Pancreas (tissue), 10 donors: ENCODE measurements around the gene ERICH6B. TPM values are rescaled to one million over a fixed set of nuclear protein-coding genes. Genes with fewer than 3 reads are reported as not detected.
A peak's percentile ranks its signal among the peaks of the same experiment; 100 is the strongest.
"Not testable (repeated sequence)": the region's sequence is repeated elsewhere in the genome, so short reads cannot be mapped to it uniquely, and the experiment has no call there.

Experiments
- ATAC-seq, 4 donors: fragments of 200-7000 bp; cut with Tn5 transposase; one replicate each; pipeline versions ENCODE4 v1.8.0 to v1.9.1; 2020; ENCODE audit warnings: mild to moderate bottlenecking in 4 of 4, moderate library complexity in 4 of 4
- DNase-seq, 6 donors: peaks; one replicate each; pipeline ENCODE4 v3.0.0-alpha.2; 2020
- FAIRE-seq: peaks from 2 replicates; lab custom pipeline; 2012; peaks lifted over from hg19 to GRCh38; lab: Jason Lieb, UNC
- H3K27ac ChIP-seq, 4 donors: fragments of 200-600 bp; sonication (generic); 1 replicate in 3 of 4; 2 replicates in 1 of 4; pipeline versions ENCODE4 v1.5.0 to v1.8.0; 2020
- H3K27me3 ChIP-seq, 4 donors: fragments of 200-600 bp; one replicate each; pipeline ENCODE4 v1.8.0; 2021
- H3K36me3 ChIP-seq, 3 donors: fragments of 200-600 bp; sonication (generic) in 1 of 3; one replicate each; pipeline versions ENCODE4 v1.5.0 to v1.8.0; 2020 to 2021
- H3K4me1 ChIP-seq, 3 donors: fragments of 200-600 bp; one replicate each; pipeline ENCODE4 v1.8.0; 2021
- H3K4me3 ChIP-seq, 4 donors: fragments of 200-600 bp; sonication (generic) in 2 of 4; one replicate each; pipeline versions ENCODE4 v1.5.0 to v1.8.0; 2020 to 2021
- H3K9me3 ChIP-seq, 4 donors: fragments of 200-600 bp; one replicate each; pipeline ENCODE4 v1.8.0; 2021
- WGBS, 2 donors: extraction: QIAGEN DNeasy Blood & Tissue Kit; methylation state at CpG; one replicate each; pipeline ENCODE4 v1.1.7; 2013; 5-methylcytosine and 5-hydroxymethylcytosine counted together
- intact Hi-C, 3 donors: fragments of 100-400 bp; cut with DNase I; formaldehyde crosslinking; loops; one replicate each; pipeline versions ENCODE4 v1.11.1 to v1.14.2; 2022
- polyA plus RNA-seq, 2 donors: library from polyadenylated mRNA; stranded (reverse); fragments of 200-250 nt; gene quantifications; one replicate each; pipeline ENCODE4 v1.2.3, GENCODE V29; 2013
- total RNA-seq, 6 donors: library from RNA; stranded (reverse); fragmentation: NEBNext Ultra II Directional in 4 of 6; extraction: Animal tissue kit (Norgen Biotek cat#: 25700) in 4 of 6; gene quantifications; one replicate each; pipeline versions ENCODE4 v1.2.1 to v1.2.4, GENCODE V29; 2021 to 2023
- TF ChIP-seq, protein P1 (sequence below), 4 donors: fragments of 200-600 bp; sonication (generic) in 3 of 4; IDR thresholded peaks; one replicate each; pipeline versions ENCODE4 v1.5.0 to v1.8.0; 2021; ENCODE audit warnings: antibody characterized with exemption in 4 of 4
- donor health status: healthy with polysubstance abuse.
- donor health status: DM: no; HTN: no; CAD: no; lungs with moderate emphysema.
- donor health status: DM: no; HTN: no; CAD: no.
- donor health status: control.
- donor health status: control.
- donor health status: Bipolar disorder and iron deficiency.
- donor health status: DM: yes; HTN: yes; CAD: no.
- donor health status: DM: no; HTN: no; CAD: no.
- donor health status: DM: no; HTN: no; CAD: no.
- donor health status: DM: yes; HTN: yes; CAD: no.

The ERICH6B gene
- total RNA-seq (not detected), polyA plus RNA-seq (not detected)

DNA sequence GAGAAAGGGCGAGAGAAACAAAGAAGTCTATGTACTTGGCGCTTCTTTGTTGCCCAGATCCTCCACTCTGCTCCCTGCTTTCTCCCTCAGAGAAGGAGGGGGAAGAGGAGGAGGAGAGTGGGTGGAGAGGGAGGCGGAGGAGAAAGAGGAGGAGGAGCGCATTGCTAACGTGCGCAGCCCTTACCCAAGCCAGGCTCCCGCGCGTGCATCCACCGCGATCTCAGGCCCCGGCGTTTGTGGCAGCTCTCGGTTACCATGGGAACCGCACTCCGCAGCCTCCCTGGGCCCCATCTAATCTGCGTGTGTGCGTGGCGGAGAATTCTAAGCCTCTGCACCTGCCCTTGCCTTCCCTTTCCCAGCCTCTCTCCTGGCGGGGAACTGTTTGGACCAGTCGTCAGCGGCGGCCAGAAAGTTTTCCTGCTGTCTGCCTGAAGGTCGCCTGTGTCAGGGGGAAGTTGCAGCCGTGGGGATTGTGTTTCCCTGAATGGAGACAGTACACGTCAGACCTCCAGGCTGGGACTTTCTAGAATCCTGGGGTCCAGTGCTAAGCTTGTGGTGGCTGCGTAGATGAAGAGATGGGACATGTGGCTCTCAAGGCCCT lies at the start of gene ERICH6B:
ERICH6B (minus strand) TSS at position 239 of the 601 bp plus-strand sequence. CDS start 18,734 bp downstream, outside the sequence.
- Histone ChIP-seq H3K9me3 (no peaks in the 10 kb centered on the region), H3K4me1 (no peaks in the 10 kb centered on the region), H3K36me3 (no peaks in the 10 kb centered on the region), H3K4me3 (no peak within 1 kb of the TSS), H3K27ac (no peak within 1 kb of the TSS), H3K27me3 (peaks cover 0 to 4% (median 0%) of the 10 kb centered on the region in 4 donors)
- FAIRE-seq (no peak), DNase-seq (peak in 2 of 6 donors; percentile 21 to 39), ATAC-seq (peak in 3 of 4 donors; percentile 54 to 83 (median 68))
- 6 to 9% methylated on average over 18 to 27 of the region's 27 CpGs for WGBS, 2 donors
- TF ChIP-seq, protein P1, sequence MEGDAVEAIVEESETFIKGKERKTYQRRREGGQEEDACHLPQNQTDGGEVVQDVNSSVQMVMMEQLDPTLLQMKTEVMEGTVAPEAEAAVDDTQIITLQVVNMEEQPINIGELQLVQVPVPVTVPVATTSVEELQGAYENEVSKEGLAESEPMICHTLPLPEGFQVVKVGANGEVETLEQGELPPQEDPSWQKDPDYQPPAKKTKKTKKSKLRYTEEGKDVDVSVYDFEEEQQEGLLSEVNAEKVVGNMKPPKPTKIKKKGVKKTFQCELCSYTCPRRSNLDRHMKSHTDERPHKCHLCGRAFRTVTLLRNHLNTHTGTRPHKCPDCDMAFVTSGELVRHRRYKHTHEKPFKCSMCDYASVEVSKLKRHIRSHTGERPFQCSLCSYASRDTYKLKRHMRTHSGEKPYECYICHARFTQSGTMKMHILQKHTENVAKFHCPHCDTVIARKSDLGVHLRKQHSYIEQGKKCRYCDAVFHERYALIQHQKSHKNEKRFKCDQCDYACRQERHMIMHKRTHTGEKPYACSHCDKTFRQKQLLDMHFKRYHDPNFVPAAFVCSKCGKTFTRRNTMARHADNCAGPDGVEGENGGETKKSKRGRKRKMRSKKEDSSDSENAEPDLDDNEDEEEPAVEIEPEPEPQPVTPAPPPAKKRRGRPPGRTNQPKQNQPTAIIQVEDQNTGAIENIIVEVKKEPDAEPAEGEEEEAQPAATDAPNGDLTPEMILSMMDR (IDR thresholded peaks at IDR 0.05): no peak
- intact Hi-C loops: no loop called here

DNA sequence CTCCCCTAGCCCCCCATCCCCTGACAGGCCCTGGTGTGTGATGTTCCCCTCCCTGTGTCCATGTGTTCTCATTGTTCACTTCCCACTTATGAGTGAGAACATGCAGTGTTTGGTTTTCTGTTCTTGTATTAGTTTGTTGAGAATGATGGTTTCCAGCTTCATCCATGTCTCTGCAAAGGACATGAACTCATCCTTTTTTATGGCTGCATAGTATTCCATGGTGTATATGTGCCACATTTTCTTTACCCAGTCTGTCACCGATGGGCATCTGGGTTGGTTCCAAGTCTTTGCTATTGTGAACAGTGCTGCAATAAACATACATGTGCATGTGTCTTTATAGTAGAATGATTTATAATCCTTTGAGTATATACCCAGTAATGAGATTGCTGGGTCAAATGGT lies 47.4 kb upstream of the ERICH6B start:
- ATAC-seq, H3K9me3 ChIP-seq, DNase-seq, H3K27ac ChIP-seq, H3K4me1 ChIP-seq, intact Hi-C loops, H3K36me3 ChIP-seq, H3K27me3 ChIP-seq, FAIRE-seq, H3K4me3 ChIP-seq: not testable (repeated sequence)
- 87 to 90% methylated on average over 1 of the region's 1 CpG for WGBS, 2 donors

DNA sequence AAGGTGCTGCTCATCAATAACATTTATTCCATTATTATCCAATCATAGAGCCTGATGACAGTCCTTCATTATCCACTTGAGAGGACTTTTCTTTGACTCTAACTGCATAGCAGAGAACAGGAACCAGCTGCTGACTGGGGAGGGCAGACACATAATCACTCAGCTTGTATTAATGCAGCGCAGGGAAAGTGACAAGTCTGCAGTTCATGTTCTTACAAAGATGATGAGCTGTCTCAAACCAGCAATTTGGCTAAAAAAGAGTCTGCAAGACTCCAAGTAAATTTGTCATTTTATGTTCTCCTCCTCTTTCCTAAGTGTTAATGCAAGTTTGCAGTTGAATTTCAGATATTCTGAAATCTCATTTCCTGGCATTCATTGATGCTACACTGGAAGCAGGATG lies 46.6 kb upstream of the ERICH6B start:
- FAIRE-seq: no peak
- 76 to 93% methylated on average over 1 of the region's 1 CpG for WGBS, 2 donors

DNA sequence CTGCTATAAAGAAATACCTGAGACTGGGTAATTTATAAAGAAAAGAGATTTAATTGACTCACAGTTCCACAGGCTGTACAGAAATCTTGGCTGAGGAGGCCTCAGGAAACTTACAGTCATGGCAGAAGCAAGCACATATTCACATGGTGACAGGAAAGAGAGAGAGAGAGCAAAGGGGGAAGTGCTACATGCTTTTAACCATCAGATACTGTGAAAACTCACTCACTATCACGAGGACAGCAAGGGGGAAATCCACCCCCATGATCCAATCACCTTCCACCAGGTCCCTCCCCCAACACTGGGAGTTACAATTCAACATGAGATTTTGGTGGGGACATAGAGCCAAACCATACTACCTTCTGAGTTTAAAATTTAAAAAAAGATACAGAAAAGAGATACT lies 44.9 kb upstream of the ERICH6B start:
- ATAC-seq, intact Hi-C loops, H3K36me3 ChIP-seq, H3K27ac ChIP-seq, FAIRE-seq, H3K4me3 ChIP-seq, H3K4me1 ChIP-seq, H3K27me3 ChIP-seq, H3K9me3 ChIP-seq, DNase-seq: not testable (repeated sequence)
- 36 to 58% methylated on average over 1 of the region's 1 CpG for WGBS, 2 donors

More for the DNA sequence above, 46.6 kb upstream of the ERICH6B start:
- ATAC-seq (no peak), DNase-seq (no peak)
- H3K9me3 ChIP-seq: no peaks in the 10 kb centered on the region
- H3K27ac ChIP-seq: no peak overlapping the region
- H3K4me1 ChIP-seq: no peaks in the 10 kb centered on the region
- H3K36me3 ChIP-seq: no peaks in the 10 kb centered on the region
- H3K4me3 ChIP-seq: no peak overlapping the region
- intact Hi-C loops: no loop called here
- TF ChIP-seq, protein P1 (IDR thresholded peaks at IDR 0.05): no peak
- H3K27me3 ChIP-seq: no peaks in the 10 kb centered on the region

DNA sequence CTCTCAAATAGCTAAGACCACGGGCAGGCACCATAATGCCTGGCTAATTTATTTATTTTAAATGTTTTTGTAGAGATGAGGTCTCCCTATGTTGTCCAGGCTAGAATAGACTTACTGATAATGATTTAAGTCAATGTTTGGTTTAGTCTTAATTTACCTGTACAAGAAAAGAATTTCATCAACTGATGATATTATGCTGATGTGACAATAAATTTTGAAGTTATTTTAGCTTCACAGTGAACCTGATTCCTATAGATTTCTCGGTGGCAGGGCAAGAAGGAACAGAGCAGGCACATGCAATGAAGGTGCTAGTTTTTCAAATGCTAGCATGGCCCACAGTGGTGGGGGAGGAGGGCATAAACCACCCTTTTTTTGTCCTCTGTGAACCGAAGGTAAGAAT lies 44.0 kb upstream of the ERICH6B start:
- DNase-seq (no peak), ATAC-seq (no peak), FAIRE-seq (no peak)
- 44 to 49% methylated on average over 3 of the region's 3 CpGs for WGBS, 2 donors
- Histone ChIP-seq H3K4me1 (no peaks in the 10 kb centered on the region), H3K27ac (no peak overlapping the region), H3K9me3 (no peaks in the 10 kb centered on the region), H3K27me3 (no peaks in the 10 kb centered on the region), H3K36me3 (no peaks in the 10 kb centered on the region), H3K4me3 (no peak overlapping the region)
- intact Hi-C loops: no loop called here
- TF ChIP-seq, protein P1 (IDR thresholded peaks at IDR 0.05): no peak

DNA sequence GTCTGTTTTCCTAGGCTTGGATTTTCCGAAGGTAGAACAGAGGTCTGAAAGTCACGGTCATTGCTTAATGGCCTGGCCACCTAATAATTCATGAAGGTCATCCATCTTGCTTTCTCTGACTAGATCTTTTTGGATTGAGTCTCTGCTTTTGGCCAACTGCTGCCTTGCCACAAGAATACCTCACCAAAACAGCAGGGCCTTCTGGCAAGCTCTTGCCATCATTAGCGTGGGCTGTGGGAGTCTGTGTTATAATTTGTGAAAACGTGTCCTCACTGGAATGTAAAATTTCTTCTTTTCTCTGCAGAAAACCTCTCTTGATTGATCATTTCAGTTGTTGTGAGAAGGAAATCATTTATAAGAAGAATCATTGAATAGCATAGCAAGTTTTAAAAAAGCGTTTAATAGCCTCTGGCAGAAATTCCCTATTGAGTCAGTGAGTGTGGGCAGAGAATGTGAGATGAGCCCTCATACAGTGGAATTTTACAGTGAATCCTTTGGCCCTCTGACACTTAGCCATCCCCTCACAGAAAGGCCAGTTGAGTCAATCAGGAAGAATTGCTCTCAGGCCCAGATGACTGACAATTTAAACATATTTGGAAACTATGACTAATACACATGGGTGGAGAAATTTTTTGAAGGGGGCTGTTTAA lies 43.2 kb upstream of the ERICH6B start:
- ATAC-seq (no peak), FAIRE-seq (no peak), DNase-seq (no peak)
- TF ChIP-seq, protein P1 (IDR thresholded peaks at IDR 0.05): no peak
- no peaks in the 10 kb centered on the region for H3K4me1 ChIP-seq
- no peaks in the 10 kb centered on the region for H3K27me3 ChIP-seq
- H3K9me3 ChIP-seq: no peaks in the 10 kb centered on the region
- no peaks in the 10 kb centered on the region for H3K36me3 ChIP-seq
- intact Hi-C loops: no loop called here
- 81 to 86% methylated on average over 5 of the region's 5 CpGs for WGBS, 2 donors
- H3K4me3 ChIP-seq: no peak overlapping the region
- no peak overlapping the region for H3K27ac ChIP-seq
